ENCODE data around the gene TNN.

Gene TNN

GRCh38 chr1:175147569-175147968 lies 79.9 kb downstream of the TNN start:
- DNase-seq: no peak

- peak in 1 of 3 donors; percentile 24 for DNase-seq
These were observed 80.4 kb downstream of the TNN start for GRCh38 chr1:175148068-175148467.

- DNase-seq: peak in 1 of 3 donors; percentile 11
These were observed 83.1 kb downstream of the TNN start for GRCh38 chr1:175150596-175151319.

- DNase-seq: peak; percentile 59 to 75 (median 73)
These were observed 84.5 kb downstream of the TNN start for GRCh38 chr1:175152006-175152652.

GRCh38 chr1:175154629-175155472 lies 87.2 kb downstream of the TNN start:
- DNase-seq: peak; percentile 70 to 82 (median 75)

GRCh38 chr1:175155473-175155856 lies 87.8 kb downstream of the TNN start:
- DNase-seq: no peak

- DNase-seq: no peak
These were observed 88.3 kb downstream of the TNN start for GRCh38 chr1:175155936-175156335.

- DNase-seq: peak in 1 of 3 donors; percentile 25
These were observed 89.6 kb downstream of the TNN start for GRCh38 chr1:175157200-175157599.

- DNase-seq: no peak
These were observed 90.5 kb downstream of the TNN start for GRCh38 chr1:175158170-175158591.

- no peak for DNase-seq
These were observed 95.3 kb downstream of the TNN start for GRCh38 chr1:175162955-175163354.

- no peak for DNase-seq
These were observed 96.1 kb downstream of the TNN start for GRCh38 chr1:175163702-175164101.

- DNase-seq: no peak
These were observed 97.1 kb downstream of the TNN start for GRCh38 chr1:175164751-175165150.

GRCh38 chr1:175166746-175167145 lies 99.1 kb downstream of the TNN start:
- no peak for DNase-seq

- no peak for DNase-seq
These were observed 100.2 kb downstream of the TNN start for GRCh38 chr1:175167861-175168260.

GRCh38 chr1:175168782-175169181 lies 101.1 kb downstream of the TNN start:
- no peak for DNase-seq

GRCh38 chr1:175169286-175170018 lies 101.8 kb downstream of the TNN start:
- DNase-seq: no peak

GRCh38 chr1:175171036-175171913 lies 103.6 kb downstream of the TNN start:
- DNase-seq: no peak

GRCh38 chr1:175172503-175172902 lies 104.9 kb downstream of the TNN start:
- no peak for DNase-seq

GRCh38 chr1:175173531-175173930 lies 105.9 kb downstream of the TNN start:
- no peak for DNase-seq

GRCh38 chr1:175174309-175175102 lies 106.9 kb downstream of the TNN start:
- no peak for DNase-seq

GRCh38 chr1:175176246-175176645 lies 108.6 kb downstream of the TNN start:
- no peak for DNase-seq
